Inflammatory macrophage treated with lipopolysaccharide for 4 hours (primary cell): ENCODE data around the gene SLC39A10.
"Not testable (repeated sequence)": the region's sequence is repeated elsewhere in the genome, so short reads cannot be mapped to it uniquely, and the experiment has no call there.

Experiments
- DNase-seq: peaks from one replicate; pipeline ENCODE4 v3.0.0-alpha.2; 2020

The SLC39A10 gene

DNA sequence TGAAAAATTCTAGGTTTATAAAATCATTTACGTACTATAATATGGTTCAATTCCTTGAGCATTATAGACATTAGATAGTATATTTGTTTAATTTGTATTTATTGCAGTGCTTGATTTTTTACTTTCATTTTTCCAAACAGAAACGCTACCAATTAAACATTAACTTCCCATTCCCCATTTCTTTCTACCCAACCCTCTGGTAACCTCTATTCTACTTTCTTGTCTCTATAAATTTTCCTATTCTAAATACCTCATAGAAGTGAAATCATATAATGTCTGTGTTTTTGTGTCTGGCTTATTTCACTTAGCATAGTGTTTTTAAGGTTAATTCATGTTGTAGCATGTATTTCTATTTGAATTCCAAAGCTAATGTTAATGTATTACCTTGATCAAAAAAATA, 11.6 kb upstream of the SLC39A10 start:
- no peak for DNase-seq

DNA sequence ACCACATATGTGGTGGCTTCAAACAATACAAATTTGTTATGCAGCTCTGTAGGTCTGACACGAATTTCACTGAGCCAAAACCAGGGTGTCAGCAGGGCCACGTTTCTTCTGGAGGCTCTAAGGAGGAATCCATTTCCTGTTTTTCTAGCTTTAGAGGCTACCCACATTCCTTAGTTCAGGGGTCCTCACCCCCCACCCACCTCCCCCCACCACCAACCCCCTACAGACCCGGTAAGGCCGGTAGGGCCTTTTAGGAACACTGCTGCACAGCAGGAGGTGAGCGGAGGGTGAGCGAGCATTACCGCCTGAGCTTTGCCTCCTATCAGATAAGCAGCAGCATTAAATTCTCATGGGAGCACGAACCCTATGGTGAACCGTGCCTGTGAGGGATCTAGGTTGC, 10.6 kb upstream of the SLC39A10 start:
- no peak for DNase-seq

DNA sequence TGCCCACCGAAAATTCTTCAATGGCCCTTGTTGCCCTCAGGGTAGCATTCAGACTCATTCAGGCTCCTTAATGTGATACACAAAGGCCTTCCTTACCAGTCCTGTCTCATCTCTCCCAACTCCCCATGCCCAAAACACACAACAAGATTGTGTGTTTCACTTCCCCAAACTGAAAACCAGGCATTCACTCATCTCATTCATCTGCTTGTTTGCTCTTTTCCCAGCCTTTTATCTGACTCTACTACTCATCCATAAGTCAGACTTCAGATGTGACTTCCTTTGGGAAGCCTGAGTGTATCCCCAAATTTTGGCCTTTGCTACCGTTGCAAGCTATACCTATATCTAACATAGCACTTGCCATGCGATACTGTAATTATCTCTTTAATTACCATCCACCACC, 9.7 kb upstream of the SLC39A10 start:
- DNase-seq, result peak; percentile 60

DNA sequence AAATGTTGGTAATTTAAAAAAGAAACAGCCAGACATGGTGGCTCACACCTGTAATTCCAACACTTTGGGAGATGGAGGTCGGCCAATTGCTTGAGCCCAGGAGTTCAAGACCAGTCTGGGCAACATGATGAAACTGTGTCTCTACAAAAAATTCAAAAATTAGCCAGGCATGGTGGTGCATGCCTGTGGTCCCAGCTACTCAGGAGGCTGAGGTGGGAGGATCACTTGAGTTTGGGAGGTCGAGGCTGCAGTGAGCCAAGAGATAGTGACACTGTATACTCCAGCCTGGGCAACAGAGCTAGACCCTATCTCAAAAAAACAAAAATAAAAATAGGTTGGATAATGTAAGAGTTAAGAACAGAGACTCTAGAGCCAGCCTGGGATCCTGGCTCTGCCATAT, 8.7 kb upstream of the SLC39A10 start:
- DNase-seq, result not testable (repeated sequence)

DNA sequence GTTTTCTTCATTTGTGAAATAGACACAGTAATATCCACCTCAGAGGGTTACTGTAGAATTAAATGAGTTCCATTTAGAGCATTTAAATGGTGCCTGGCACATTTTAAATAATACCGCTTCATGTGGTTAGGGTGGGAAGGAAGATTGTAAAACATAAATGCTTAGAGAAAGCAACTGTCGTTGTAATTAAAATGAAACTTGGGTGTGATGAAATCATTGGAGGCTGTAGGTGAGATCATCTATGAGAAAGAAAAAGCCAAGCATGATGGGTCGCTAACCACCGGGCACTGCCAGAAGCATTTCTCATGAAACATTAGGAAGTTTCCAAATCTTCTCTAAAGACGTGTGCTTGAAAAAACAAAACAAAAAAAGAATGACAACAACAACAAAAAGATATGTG, 8.2 kb upstream of the SLC39A10 start:
- DNase-seq, result peak; percentile 94

DNA sequence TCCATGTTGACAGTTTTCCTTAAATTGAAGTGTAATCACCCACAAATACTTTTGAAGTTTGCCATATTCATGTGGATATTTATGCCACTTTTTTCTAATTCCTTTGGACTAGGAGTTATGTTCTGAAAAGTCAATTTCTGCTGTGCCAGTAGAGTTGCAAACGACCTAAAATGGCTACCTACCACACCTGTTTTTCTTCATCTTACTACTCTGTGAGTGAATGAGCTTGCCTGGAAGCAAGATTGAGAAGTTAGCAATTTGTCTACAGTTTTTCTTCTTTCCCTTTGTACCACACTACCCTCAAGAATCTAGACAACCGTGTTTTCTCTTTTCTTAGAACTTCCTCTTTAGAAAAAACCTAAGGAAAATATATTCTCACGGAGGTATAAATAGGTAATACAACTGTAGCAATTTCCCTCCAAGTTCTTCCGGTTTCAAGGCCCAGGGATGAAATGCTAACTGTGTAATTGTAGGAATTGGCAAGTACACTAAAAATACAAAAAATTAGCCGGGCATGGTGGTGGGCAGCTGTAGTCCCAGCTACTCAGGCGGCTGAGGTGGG, 7.3 kb upstream of the SLC39A10 start:
- no peak for DNase-seq

DNA sequence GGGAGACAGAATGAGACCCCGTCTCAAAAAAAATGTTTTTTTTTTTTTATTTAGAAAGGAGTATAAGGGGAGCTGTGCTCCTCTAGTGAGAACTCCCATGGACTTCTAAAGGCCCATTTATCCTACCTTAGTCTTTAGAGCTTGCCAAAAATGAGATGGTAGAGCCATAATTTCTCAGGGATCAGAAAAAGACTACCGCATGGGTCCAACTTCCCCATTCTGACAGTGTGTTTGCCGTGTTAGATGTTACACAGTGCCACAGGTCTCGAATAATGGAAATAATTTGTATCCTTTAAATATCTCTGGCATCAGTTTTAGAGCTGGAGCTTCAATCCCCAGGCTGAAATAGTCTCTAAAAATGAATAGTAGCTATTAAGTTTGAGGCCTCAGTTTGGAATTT, 6.0 kb upstream of the SLC39A10 start:
- DNase-seq, result no peak

DNA sequence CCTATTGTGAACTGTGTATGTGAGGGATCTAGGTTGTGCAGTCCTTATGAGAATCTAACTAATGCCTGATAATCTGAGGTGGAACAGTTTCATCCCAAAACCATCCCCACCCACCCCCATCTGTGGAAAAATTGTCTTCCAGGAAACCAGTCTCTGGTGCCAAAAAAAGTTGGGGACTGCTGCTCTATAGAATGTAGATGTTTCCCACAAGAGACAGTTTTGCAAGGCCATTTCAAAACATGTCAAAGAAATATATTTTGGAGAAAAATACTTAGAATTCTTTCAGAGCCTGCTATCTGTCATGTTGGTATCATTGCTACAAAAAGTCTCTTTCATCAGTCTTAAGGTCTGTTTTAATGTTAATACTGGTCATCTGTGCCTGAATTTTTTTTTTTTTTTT, 4.1 kb upstream of the SLC39A10 start:
- no peak for DNase-seq

DNA sequence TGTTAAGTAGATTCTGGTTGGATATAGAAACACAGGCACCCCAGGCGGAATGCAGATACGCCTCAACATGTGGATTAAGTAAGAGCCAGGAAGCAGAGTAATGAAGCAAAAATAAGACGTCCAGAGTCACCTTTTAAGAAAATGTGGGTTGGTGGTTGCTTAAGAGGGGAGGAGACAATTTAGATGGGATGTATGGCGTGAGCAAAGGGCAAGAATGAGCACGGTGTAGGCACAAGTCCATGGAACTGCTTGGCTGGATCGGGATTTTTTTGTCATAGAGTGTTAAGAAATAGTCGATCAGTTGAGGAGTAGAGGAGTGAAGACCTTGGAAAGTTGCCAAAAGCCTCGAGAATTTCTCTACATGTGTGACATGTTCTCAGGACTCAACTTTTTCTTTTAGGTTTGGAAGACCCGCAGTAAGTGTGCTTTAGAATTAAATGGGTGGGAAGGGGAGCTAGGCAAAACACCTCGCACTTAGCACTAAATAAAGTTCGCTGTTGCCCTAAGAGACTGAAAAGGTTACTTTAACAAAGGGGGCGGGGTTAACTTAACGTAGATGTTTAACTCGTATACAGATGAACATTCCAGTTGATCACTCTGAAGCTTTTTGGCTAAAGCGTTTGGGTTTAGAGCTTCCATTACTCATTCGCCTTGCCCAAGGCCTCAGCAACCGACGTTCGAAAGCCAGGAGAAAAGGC, 716 bp upstream of the SLC39A10 start:
- peak; percentile 68 for DNase-seq

DNA sequence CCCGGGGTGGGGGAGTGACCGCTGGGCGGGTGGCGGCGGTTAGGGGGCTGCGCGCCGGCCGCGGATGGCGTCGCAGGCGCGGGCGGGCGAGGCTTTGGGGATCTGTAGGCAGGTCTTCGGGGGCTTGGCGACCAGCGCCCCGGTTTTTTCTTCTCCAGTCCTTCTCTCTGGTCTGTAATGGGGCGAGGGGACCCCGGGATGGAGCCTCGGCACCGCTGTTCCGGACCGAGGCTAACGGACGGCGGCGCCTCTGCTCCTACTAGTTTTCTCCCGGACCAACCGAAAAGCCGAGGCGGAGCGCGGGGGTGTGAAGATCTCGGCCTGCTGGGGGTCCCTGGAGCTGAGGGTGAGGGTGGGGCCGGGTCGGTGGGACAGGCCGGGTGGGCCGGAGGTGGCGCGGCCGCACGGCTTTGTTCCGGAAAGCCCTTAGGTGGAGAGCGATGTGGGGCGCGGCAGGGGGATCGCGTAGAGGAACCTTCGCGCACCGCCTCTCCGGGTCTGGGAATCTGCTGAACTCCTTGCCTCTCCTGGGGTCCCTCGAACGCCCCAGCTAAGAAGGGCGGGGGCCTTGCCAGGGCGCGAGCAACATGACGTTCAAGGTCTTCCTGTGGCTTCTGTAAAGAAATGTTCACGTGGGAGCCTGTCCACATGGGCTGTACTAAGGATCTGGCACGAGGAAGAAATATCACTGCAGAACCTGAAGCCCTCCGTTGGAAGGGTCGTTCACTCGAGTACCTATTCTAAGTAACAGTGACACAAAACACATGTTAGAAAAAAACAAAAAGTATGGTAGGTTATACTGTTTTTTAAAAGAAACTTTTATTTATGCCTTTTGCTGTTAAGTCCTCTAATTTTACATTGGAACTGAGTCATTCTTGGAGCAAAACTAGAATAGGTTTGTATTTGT, 861 bp downstream of the SLC39A10 start:
- peak; percentile 64 for DNase-seq

DNA sequence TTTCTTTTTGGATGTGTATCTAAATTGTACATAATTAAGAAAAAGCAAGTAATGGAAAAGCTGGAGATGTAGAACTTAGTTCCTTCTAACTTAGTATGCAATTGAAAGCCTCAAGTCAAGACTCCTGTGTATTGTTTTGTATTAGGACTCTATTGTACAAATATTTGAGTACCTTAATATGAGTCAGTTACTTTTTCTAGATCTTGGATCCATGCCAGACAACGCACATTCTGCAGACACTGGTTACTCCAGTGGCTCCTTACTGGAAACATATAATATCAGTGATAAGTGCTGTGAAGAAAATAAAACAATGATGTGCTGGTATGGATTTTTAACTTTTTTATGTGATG, 1.5 kb downstream of the SLC39A10 start:
- peak; percentile 37 for DNase-seq

DNA sequence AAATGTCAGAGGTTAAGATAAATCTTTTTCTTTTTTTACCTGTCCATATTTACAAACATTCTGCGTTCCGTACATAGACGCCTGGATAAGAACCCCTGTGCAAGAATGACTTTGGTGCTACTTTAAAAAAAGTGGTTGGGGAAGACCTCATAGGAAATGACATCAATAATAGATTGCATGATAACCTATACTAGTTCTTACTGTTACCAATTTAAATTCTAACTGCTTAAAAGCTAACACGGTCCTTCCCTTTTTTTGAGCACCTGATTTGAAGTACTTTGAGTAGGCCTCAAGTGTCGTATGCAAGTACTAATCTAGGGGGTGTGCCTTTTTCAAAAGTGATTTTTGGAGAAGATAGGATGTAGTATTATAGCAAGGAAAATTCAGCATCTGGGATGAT, 2.1 kb downstream of the SLC39A10 start:
- DNase-seq, result peak; percentile 49

DNA sequence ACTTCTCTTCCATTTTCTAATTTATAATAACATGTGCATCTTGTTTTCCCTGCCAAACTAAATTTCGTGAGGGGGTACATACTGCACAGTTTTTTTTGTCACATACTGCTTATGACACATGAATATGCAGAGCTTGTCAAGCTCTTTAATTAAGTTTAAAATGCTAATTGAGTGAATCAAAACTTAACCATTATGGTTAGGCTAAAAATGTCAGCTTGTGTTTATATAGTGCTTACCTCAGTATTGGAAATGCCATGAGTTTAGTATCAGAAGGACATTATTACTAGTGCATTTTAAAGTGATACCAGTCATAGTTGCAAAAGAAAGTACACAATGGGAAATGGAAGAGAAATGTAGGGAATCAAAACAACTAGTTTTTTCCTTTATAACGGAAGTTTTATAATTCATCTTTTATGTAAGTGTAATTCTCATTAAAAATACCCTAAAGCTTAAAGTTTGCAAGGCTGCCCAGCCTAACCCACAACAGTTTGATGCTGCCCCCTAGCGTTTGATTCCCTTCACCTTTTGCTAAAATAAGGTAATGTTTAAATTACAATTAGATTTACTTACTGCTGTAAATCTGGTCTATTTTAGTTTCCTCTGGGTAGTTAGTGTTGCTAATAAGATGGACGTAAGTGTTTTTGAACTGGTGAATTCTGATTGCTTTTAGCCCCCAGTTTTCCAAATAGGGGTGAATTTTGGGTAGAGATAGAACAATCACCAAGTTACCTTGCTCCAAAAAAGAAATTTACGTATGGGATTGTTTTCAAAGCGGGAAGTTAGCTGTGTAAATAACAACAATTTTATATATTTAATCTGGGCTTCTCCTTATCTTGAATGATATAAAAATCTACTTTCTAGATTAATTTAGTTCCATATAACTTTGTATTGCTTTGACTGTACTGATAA, 3.2 kb downstream of the SLC39A10 start:
- DNase-seq, result peak; percentile 76

DNA sequence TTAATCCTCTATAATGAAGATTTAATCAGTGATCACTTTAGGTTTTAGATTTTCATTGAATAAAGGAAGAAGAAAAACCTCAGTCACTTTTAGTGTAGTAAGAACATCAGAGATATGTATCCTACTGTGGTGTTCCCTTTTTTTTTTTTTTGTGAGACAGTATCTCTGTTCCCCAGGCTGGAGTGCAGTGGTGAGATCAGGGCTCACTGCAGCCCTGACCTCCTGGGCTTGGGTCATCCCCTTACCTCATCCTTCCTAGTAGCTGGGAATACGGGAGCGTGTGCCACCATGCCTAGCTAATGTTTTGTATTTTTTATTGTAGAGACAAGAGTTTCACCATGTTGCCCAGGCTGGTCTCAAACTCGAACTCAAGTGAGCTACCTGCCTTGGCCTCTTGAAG, 5.1 kb downstream of the SLC39A10 start:
- DNase-seq, result peak; percentile 40

DNA sequence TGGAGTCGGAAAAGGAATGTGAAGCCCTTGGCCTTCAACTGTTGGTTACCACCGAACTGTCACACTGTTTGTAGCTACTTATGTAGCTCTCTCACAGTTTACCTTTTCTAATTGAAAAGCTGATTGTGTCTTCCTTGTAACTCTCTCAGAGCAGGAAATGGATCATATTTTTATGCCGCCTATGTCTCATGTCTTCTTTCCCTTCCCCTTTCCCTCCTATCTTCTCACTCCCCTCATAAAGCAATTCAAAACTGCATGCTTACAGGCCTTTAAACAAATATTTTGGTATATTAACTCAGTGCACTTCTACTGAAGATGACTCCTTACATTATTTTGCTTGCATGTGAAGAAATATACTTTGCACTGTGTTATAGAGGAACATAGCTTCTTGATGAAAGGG, 6.0 kb downstream of the SLC39A10 start:
- no peak for DNase-seq

DNA sequence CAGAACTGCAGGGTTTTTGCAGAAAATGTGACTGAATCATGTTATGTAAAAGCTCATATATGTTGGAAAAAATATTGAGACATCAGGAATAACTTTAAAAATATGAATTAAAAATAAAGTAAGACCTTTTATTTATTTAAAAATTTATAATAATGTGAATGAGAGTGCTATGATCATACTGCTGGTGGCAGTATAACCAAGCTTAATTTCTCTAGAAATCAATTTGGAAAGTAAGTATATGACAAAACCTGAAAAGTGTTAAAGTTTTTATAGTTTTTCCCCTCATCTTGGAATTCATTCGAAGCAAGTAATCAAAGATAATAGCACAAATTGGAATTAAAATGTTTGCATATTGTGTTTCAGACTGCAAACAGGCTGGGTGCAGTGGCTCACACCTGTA, 7.5 kb downstream of the SLC39A10 start:
- no peak for DNase-seq

DNA sequence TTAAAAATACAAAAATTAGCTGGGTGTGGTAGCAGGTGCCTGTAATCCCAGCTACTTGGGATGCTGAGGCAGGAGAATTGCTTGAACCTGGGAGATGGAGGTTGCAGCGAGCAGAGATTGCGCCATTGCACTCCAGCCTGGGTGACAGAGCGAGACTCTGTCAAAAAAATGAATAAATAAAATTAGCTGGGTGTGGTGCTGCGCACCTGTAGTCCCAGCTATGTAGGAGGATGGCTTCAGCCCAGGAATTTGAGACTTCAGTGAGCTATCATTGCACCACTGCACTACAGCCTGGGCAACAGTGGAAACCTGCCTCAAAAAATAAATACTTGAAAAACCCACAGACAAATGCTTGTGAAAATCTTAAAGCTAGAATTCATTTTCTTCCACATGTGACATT, 8.1 kb downstream of the SLC39A10 start:
- DNase-seq, result not testable (repeated sequence)

DNA sequence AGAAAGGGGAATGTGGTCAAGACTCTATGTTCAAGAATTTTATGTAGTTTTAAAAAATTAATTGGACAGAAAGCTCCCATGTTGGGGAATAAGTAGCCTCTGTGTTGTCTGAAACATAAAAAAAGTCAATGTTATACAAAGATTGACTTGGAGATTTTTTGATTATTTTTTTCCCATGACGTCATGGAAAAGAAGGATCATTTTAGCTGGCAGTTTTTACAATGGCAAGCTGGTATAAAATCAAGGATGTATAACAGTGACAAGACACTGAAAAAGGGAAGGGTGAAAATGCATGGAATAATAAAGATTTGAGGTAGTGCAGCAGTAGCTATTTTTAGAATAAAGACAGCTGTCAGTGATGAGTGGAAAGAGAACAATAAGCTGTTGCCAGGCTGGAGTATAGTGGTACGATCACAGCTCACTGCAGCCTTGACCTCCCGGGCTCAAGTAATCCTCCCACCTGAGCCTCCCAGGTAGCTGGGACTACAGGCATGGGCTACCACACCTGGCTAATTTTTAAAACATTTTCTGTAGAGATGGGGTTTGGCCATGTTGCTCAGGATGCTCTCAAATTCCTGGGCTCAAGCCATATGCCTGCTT, 9.2 kb downstream of the SLC39A10 start:
- DNase-seq, result no peak

DNA sequence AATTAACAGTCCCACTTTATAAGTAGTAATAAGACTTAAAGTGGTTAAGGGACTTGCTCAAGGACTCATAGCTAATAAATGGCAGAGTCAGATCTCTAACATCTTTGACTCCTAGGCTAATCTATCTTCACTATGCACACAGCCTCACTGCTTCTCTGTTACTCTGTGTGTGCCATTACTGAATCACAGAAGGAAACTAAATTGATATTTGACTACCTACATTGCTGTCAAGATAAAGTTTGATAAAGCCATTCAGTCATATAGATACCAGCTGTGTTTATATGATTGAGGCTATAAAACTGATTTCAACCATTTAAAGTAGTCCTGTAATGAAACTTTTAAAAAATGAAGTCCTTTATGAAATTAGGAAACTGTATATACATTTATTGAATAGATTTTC, 10.9 kb downstream of the SLC39A10 start:
- no peak for DNase-seq

DNA sequence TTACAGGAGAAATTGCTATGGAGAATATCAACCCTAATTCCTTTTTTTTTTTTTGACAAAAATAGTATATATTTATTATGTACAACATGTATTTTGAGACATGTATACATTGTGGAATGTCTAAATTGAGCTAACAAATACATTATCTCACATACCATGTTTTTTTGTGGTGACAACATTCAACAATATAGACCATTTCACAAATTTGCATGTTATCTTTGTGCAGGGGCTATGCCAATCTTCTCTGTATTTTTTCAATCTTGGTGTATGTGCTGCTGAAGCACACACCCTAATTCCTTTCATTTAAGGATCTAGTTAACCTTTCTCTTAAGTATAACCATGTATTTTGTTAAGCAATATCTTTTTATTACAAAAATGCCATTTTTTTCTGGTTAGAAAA, 13.2 kb downstream of the SLC39A10 start:
- DNase-seq, result no peak

DNA sequence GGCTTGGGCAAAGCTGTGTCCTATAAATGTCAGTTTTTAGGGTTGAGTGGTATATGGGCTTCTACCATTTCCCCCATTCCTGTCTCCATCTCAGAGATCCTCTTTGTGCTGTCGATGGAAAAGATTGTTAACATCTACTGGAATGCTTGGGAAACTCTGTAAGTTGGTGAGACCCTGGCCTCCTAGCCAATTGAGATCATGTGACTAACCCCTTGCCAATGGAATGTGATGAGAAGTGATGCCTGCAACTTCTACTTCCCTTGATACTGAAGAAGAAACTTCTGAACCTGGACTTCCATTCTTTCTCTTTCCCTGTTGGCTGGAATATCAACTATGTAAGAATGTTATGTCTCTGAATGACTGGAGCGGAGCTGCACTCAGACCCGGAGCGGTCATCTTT, 14.5 kb downstream of the SLC39A10 start:
- no peak for DNase-seq

DNA sequence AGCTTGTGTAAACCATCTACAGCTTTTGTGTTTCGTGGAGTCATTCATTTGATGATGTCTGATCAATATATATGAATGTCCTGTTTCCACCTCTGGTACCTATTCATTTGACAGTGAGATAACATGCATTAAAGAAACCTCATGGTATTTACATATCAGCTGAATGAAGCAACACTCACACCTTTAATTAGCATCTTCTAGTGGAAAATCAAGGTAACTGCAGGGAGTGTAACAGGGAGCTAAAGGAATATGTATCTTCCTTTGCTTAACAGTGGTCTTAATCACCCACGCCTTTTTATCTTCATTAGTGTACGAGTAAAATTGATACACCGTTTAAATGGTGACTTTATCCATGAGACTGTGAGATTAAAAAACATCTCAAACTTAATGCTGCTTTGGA, 15.6 kb downstream of the SLC39A10 start:
- no peak for DNase-seq
